Adipocyte (in vitro differentiated cells): ENCODE measurements around the gene KCNQ1OT1.

Source experiments
- DNase-seq: peaks from one replicate; pipeline ENCODE4 v3.0.0-alpha.2; 2015; ENCODE audit warnings: low read depth
- H3K27me3 ChIP-seq: replicated peaks from 2 replicates; pipeline ENCODE4 v1.7.0; 2013; ENCODE audit warnings: mild to moderate bottlenecking, low read length, moderate library complexity; ENCODE audit not compliant: control insufficient read depth, insufficient read depth
- H3K36me3 ChIP-seq: 2 replicates; pipeline ENCODE4 v1.7.0; 2013; ENCODE audit warnings: low read length, mild to moderate bottlenecking, moderate library complexity; ENCODE audit not compliant: control insufficient read depth, insufficient read depth, severe bottlenecking
- H3K4me1 ChIP-seq: 2 replicates; pipeline ENCODE4 v1.7.0; 2013; ENCODE audit warnings: mild to moderate bottlenecking, low read length, moderate library complexity; ENCODE audit not compliant: control insufficient read depth, insufficient read depth
- H3K4me3 ChIP-seq: 2 replicates; pipeline ENCODE4 v1.7.0; 2013; ENCODE audit warnings: mild to moderate bottlenecking, low read length, moderate library complexity
- H3K9ac ChIP-seq: 2 replicates; pipeline ENCODE4 v1.7.0; 2013; ENCODE audit warnings: mild to moderate bottlenecking, low read length, moderate library complexity
- H3K9me3 ChIP-seq: 2 replicates; pipeline ENCODE4 v1.7.0; 2013; ENCODE audit warnings: mild to moderate bottlenecking, low read length, moderate library complexity; ENCODE audit not compliant: control insufficient read depth

Gene KCNQ1OT1

DNA sequence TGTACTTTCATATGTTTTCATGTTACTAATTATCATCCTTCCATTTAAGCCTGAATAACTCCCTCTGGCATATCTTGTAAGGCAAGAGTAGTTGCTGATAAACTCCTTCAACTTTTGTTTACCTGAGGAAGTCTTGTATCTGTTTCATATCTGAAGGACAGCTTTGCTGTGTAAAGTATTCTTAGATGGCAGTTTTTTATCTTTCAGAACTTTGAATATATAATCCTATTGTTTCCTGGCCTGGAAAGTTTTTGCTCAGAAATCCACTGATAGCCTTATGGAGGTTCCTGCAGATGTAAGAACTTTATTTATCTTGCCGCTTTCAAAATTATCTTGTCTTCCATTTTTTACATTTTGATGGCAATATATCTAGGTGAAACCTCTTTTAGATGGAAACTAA lies 69.1 kb downstream of the KCNQ1OT1 start:
- Histone ChIP-seq H3K9ac (no peak overlapping the region), H3K27me3 (no peaks in the 10 kb centered on the region), H3K36me3 (no peaks in the 10 kb centered on the region), H3K4me3 (no peak overlapping the region), H3K9me3 (peaks cover 77% of the 10 kb centered on the region), H3K4me1 (no peaks in the 10 kb centered on the region)
- no peak for DNase-seq

DNA sequence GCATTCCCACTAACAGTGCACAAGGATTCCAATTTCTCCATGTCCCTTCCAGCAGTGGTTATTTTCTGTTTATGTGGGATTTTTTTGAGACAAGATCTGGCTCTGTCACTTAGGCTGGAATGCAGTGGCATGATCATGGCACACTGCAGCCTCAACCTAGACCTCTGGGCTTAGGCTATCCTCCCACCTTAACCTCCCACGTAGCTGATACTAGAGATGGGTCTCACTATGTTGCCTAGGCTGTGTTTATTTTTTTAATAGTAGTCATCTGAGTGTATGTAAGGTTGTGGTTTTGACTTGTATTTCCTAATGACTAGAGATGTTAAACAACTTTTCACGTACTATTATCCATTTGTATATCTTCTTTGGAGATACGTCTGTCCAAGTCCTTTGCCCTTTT lies 74.6 kb downstream of the KCNQ1OT1 start:
- H3K36me3 ChIP-seq = no peaks in the 10 kb centered on the region

GRCh38 chr11:2621894-2622293 lies 77.9 kb downstream of the KCNQ1OT1 start:
- Histone ChIP-seq H3K27me3 (no peaks in the 10 kb centered on the region), H3K4me1 (no peaks in the 10 kb centered on the region), H3K9me3 (peaks cover 40% of the 10 kb centered on the region), H3K4me3 (no peak overlapping the region), H3K36me3 (no peaks in the 10 kb centered on the region), H3K9ac (no peak overlapping the region)
- no peak for DNase-seq

More for the DNA sequence above, 74.6 kb downstream of the KCNQ1OT1 start:
- Histone ChIP-seq H3K27me3 (no peaks in the 10 kb centered on the region), H3K4me3 (no peak overlapping the region), H3K9ac (no peak overlapping the region), H3K4me1 (no peaks in the 10 kb centered on the region), H3K9me3 (peaks cover 63% of the 10 kb centered on the region)
- DNase-seq = no peak

DNA sequence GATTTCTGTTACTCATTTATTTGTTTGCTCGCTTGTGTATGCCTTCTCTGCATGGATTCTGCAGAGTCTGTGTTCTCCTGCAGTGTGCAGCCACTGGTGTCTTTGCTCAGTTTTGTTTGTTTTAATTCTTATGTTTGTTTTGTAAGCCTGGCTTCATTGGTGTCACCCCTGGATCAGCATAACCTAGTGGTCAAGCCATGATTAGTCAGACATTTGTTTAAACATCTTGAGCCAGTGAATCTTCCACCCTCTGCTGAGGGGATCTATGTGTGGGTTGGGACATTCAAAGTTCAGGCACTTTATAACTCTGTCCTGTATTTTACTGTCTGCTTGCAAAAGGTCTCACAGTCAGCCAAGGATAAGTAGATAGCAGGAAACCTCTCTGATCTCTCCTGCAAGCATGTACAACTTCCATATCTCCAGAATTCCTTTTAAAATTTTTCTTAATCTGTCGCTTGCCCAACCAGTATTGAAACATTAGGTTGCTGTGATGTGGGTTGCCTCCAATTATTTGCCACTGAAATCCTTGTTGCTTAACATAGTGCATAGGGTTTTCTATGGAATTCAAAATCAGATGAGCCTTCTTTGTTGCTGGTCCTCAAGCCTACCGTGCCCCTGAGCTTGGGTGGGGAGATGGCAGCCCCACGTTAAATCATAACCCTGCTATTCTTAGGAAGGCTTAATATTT lies 86.8 kb downstream of the KCNQ1OT1 start:
- Histone ChIP-seq H3K27me3 (no peaks in the 10 kb centered on the region), H3K9ac (no peak overlapping the region), H3K4me1 (no peaks in the 10 kb centered on the region), H3K4me3 (no peak overlapping the region), H3K9me3 (peaks cover 43% of the 10 kb centered on the region), H3K36me3 (no peaks in the 10 kb centered on the region)
- no peak for DNase-seq

DNA sequence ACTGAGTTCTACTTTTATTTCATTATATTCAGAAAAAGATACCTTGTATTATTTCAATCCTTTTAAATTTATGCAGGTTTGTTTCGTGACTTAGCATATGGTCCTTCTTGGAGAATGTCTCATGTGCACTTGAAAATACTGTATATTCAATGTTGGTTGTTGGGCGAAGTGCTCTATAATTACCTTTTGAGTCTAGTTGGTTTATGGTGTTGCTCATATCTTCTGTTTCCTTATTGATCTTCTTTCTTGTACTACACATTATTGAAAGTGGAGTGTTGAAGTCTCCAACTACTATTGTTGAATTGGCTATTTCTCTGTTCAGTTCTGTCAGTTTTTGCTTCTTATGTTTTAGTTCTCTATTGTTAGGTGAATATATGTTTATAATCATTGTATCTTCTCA lies 90.4 kb downstream of the KCNQ1OT1 start:
- H3K4me3 ChIP-seq = no peak overlapping the region
- no peak overlapping the region for H3K9ac ChIP-seq
- H3K4me1 ChIP-seq = no peaks in the 10 kb centered on the region
- no peaks in the 10 kb centered on the region for H3K36me3 ChIP-seq
- H3K9me3 ChIP-seq = peaks cover 52% of the 10 kb centered on the region
- peaks cover 6% of the 10 kb centered on the region for H3K27me3 ChIP-seq
- DNase-seq = no peak

GRCh38 chr11:2599561-2600189 lies 100.1 kb downstream of the KCNQ1OT1 start:
- Histone ChIP-seq H3K27me3 (peaks cover 4% of the 10 kb centered on the region), H3K4me1 (no peaks in the 10 kb centered on the region), H3K36me3 (no peaks in the 10 kb centered on the region), H3K4me3 (no peak overlapping the region), H3K9me3 (peaks cover 33% of the 10 kb centered on the region), H3K9ac (no peak overlapping the region)
- DNase-seq = no peak

DNA sequence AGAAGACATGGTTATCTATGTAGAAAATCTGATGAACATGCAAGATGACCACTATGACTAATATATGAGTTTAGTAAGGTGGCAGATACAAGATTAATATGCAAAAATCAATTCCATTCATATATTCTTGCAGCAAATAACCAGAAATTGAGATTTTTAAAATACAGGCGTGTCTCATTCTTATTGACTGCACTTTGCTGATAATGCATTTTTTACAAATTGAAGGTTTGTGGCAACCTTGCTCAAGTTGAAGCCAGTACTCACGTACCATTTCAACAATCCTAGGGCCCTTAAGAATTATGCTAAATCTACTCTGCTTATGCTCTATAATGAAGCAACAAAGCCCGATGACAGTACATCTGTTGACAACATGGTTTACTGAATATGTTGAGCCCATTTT lies 104.6 kb downstream of the KCNQ1OT1 start:
- no peak for DNase-seq
- no peaks in the 10 kb centered on the region for H3K36me3 ChIP-seq
- peaks cover 9% of the 10 kb centered on the region for H3K27me3 ChIP-seq
- no peaks in the 10 kb centered on the region for H3K4me1 ChIP-seq
- H3K9me3 ChIP-seq = peaks cover 47% of the 10 kb centered on the region
- no peak overlapping the region for H3K9ac ChIP-seq
- no peak overlapping the region for H3K4me3 ChIP-seq

- DNase-seq = no peak
- Histone ChIP-seq H3K27me3 (peaks cover 15% of the 10 kb centered on the region), H3K9ac (no peak overlapping the region)
Measured at GRCh38 chr11:2594267-2594666, 105.5 kb downstream of the KCNQ1OT1 start.

GRCh38 chr11:2593393-2593950 lies 106.3 kb downstream of the KCNQ1OT1 start:
- no peak for DNase-seq
- no peaks in the 10 kb centered on the region for H3K4me1 ChIP-seq
- no peaks in the 10 kb centered on the region for H3K36me3 ChIP-seq
- peaks cover 19% of the 10 kb centered on the region for H3K27me3 ChIP-seq
- H3K4me3 ChIP-seq = no peak overlapping the region
- H3K9me3 ChIP-seq = peaks cover 36% of the 10 kb centered on the region
- no peak overlapping the region for H3K9ac ChIP-seq

More at GRCh38 chr11:2594267-2594666, 105.5 kb downstream of the KCNQ1OT1 start:
- Histone ChIP-seq H3K9me3 (peaks cover 43% of the 10 kb centered on the region), H3K36me3 (no peaks in the 10 kb centered on the region), H3K4me1 (no peaks in the 10 kb centered on the region), H3K4me3 (no peak overlapping the region)

DNA sequence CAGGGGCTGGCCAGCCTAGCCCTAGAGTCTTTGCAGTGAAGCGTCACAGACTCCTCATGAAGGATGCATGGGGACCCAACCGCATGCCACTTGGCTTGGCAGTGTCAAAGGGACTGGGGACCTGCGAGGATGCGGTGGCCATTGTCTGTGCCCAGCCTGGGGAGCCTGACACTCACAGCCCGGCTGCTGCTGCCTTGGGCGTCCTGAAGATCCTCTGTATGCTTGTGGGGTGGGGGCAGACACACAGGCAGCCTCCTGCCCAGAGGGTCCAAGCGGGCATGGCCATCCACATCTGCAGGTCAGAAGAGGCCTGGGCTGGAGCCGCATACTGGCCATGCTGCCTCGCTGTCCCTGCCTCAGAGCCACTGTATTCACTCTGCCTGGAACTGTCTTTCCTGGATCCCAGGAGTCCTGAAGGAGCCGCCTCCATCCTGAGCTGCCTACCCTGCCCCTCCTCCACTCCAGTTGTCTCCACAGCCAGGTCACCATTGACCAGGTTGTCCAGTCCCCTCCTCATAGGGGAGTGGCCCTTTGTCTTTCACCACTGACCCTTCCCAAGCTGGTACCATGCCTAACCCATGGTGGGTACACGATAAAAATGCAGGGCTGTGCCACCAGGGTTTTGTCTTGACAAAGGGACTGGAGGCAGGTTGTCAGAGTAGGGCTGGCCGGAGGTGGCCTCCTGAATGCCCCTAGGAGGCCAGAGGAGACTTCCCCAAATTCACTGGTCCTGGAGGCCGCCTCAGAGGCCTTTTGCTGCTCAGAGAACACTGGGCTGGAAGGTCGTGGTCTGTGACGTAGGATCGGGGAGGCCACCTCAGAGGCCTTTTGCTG lies 107.0 kb downstream of the KCNQ1OT1 start:
- H3K36me3 ChIP-seq = no peaks in the 10 kb centered on the region
- no peaks in the 10 kb centered on the region for H3K4me1 ChIP-seq
- H3K27me3 ChIP-seq = peaks cover 20% of the 10 kb centered on the region
- H3K4me3 ChIP-seq = no peak overlapping the region
- H3K9ac ChIP-seq = no peak overlapping the region
- peaks cover 29% of the 10 kb centered on the region for H3K9me3 ChIP-seq
- DNase-seq = no peak

DNA sequence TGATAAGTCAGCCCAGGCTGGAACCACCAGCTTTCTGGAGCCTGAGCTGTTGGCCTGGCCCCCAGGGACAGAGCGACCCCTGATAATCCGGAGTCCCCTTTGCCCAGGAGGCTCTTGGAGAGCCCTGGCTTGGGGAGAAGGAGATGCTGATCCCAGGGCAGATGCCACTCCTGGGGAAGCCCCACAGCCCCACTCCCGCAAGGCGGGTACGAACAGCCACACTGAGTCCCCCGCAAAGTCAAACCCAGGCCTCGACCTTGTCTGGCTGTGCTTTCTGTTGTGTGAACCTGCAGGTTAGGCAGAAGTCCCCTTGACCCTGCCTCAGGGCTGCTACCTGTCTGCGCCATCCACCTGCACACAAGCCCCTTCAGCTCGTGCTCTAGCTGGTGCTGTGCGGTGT lies 108.0 kb downstream of the KCNQ1OT1 start:
- Histone ChIP-seq H3K4me1 (no peaks in the 10 kb centered on the region), H3K4me3 (no peak overlapping the region), H3K36me3 (no peaks in the 10 kb centered on the region), H3K9ac (no peak overlapping the region), H3K27me3 (peaks cover 24% of the 10 kb centered on the region), H3K9me3 (peaks cover 21% of the 10 kb centered on the region)
- no peak for DNase-seq
